HG03064 (cell line): ENCODE measurements around the gene C16orf87.
"Not testable (repeated sequence)": the region's sequence is repeated elsewhere in the genome, so short reads cannot be mapped to it uniquely, and the experiment has no call there.

Experiments
- ATAC-seq: cut with Tn5 transposase; IDR thresholded peaks from one replicate; pipeline ENCODE4 v1.9.1; 2021; ENCODE audit warnings: low read depth; ENCODE audit not compliant: unreplicated experiment

The C16orf87 gene

GRCh38 chr16:46830902-46831647 is at the start of gene C16orf87:
TSS of gene C16orf87 (minus strand) at chr16:46831180. CDS start at chr16:46831149, 31 bp downstream.
- ATAC-seq, result peak; percentile 91

- no peak for ATAC-seq
Observed at GRCh38 chr16:46875243-46875642, 44.3 kb upstream of the C16orf87 start.

GRCh38 chr16:46873201-46873600 is 42.2 kb upstream of the C16orf87 start:
- no peak for ATAC-seq

- ATAC-seq, result no peak
Observed at GRCh38 chr16:46871597-46871996, 40.6 kb upstream of the C16orf87 start.

- not testable (repeated sequence) for ATAC-seq
Observed at GRCh38 chr16:46868891-46869290, 37.9 kb upstream of the C16orf87 start.

- not testable (repeated sequence) for ATAC-seq
Observed at GRCh38 chr16:46867486-46867885, 36.5 kb upstream of the C16orf87 start.

GRCh38 chr16:46866286-46866685 is 35.3 kb upstream of the C16orf87 start:
- no peak for ATAC-seq

- no peak for ATAC-seq
Observed at GRCh38 chr16:46862555-46863447, 31.8 kb upstream of the C16orf87 start.

- no peak for ATAC-seq
Observed at GRCh38 chr16:46859719-46860152, 28.8 kb upstream of the C16orf87 start.

GRCh38 chr16:46858151-46858550 is 27.2 kb upstream of the C16orf87 start:
- ATAC-seq, result no peak

GRCh38 chr16:46857368-46857945 is 26.5 kb upstream of the C16orf87 start:
- ATAC-seq, result no peak

- ATAC-seq, result no peak
Observed at GRCh38 chr16:46855389-46855788, 24.4 kb upstream of the C16orf87 start.

- no peak for ATAC-seq
Observed at GRCh38 chr16:46854846-46855245, 23.9 kb upstream of the C16orf87 start.

- ATAC-seq, result no peak
Observed at GRCh38 chr16:46853713-46854443, 22.9 kb upstream of the C16orf87 start.

- ATAC-seq, result no peak
Observed at GRCh38 chr16:46852130-46852529, 21.1 kb upstream of the C16orf87 start.

- no peak for ATAC-seq
Observed at GRCh38 chr16:46850619-46851555, 19.9 kb upstream of the C16orf87 start.

GRCh38 chr16:46848768-46849764 is 18.1 kb upstream of the C16orf87 start:
- no peak for ATAC-seq

- ATAC-seq, result no peak
Observed at GRCh38 chr16:46845952-46846351, 15.0 kb upstream of the C16orf87 start.
